HG03025 (cell line): Measurements from ENCODE around the gene B3GALT2.

Experiments
- ATAC-seq: cut with Tn5 transposase; IDR thresholded peaks from one replicate; pipeline ENCODE4 v1.9.1; 2021; ENCODE audit warnings: mild to moderate bottlenecking, moderate library complexity; ENCODE audit not compliant: unreplicated experiment, low FRiP score

Gene B3GALT2

DNA sequence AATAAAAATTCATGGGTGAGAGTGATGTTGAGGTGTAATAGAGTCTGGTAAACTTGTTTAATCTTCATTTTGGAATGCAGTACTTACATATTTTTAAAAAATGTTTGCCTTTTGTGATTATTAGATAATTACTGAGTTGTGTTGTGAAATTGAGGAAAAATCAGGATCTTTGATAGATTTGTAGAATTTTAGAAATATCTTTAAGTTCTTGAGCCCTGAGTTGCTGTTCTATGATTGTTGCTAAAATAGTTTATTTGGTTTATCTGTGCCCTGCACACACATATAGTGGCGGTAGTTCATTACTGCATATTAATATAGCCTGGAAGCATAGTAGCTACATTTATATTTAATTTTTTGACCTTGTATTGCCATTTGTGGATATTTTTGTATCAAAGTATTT lies 1.6 kb downstream of the B3GALT2 start:
- no peak for ATAC-seq

DNA sequence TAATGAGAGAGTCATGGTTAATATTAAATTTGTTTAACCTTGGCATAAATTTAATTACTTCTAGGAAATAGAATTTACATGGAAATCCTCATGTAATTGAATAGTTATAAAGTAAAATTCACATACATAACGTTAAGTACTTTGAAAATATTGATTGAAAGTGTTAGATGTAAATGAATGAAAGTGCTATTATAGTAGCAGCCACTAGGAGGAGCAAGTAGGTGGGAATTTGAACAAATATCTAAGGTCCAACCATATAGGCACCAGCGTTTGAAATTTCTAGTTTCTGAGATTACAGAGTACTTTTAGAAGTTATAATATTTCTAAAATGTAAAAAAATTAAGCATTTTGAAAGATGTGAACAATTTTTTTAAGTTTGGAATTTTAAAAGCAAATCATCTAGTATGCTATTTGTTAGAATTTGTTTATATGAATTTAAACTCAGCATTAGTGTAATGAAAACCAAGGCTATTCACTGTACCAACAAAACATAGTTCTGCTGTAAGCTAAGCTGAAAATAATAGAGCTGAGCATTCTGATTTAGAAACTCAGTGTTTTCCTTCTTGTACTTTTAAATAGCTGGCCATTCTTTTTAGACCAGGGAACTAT lies 3.3 kb downstream of the B3GALT2 start:
- no peak for ATAC-seq

- ATAC-seq: no peak
These were observed 4.4 kb downstream of the B3GALT2 start for GRCh38 chr1:193181985-193182384.

GRCh38 chr1:193181536-193181935 lies 4.9 kb downstream of the B3GALT2 start:
- ATAC-seq: no peak

DNA sequence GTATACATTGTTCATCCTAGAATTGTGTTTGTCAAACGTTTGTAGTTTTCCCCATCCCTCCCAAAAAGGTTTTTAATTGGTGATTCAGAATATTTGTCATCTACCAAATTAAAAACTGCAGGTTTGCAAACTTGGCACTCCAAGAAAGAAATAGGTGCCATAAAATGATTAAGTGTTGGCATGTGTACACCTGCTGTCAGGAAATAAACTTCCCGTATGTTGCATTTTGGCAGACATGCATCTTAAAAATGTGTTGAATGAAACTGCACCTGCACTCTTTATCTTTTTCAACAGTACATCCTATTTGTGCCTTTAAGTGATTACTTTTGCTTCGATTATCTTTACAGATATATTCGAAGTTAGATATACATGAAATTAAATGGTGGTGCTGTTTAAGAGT lies 7.3 kb downstream of the B3GALT2 start:
- ATAC-seq: no peak

DNA sequence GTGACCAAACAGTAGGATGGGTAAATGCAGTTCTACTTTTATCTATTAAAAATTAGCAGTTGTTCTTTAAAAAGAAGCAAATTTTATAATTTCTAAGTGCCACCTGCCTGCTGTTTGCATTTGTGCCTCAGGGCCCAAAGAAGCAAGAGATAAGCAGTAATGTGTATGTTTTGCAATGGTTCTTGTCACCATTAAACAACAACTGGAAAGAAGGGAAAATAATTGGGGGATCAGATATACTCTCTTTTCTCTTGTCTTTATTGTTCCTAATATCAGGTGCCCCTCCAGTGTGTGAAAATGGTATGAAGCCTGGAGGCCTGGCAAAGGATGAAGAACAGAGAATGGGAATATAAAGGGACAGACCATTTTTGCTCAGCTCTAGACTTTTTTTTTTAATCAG lies 9.6 kb downstream of the B3GALT2 start:
- ATAC-seq: no peak

DNA sequence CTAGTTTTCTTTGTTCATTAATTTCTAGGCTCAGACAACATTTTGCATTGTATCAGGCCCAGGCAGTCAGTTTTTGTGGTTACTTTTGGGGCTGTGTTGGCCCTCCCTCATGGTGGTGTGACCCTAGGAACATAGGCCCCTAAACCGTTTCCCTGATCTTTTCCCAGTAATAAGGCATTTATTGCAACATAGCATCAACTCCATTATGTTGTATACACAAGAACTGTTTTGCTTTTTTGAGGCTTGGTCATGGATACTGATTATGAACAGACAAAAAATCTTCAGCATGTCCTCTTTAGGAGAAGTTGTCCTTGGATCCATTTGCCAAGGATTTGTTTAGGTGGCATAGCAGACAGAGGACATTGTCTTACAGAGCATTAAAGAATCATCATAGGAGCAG lies 10.3 kb downstream of the B3GALT2 start:
- no peak for ATAC-seq

- no peak for ATAC-seq
These were observed 29.1 kb downstream of the B3GALT2 start for GRCh38 chr1:193157360-193157759.

- no peak for ATAC-seq
These were observed 29.6 kb downstream of the B3GALT2 start for GRCh38 chr1:193156822-193157142.

DNA sequence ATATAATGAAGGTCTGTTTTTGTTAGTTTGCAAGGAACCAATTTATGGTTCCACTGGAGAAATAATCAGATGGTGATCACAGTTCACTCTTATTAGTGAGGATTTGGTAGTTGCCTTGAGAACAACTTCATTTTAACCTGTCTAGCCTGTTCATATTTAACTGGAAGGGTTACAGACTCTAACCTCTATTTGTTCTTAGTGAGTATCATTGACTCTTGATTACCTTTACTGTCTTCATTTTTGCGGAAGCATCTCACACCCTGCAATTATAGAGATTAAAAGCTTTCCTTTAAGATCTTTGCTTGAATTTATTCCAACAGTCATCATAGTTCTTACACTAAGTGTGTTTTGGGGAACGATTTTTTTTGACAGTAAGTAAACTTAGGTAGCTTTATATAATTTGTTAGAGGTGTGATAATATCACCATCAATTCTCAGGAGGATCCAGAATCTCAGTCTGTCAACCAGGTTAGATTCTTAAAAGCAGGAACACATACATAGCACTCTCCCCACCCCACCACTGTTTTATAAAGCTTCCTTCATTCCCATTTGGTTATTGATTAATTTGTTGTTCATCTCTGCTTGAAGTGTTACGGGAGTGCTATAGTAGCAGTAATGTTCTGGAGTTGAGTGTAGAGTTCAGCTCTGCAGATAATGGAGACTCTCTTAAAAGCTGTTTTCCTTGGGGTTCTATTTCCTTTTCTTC lies 30.1 kb downstream of the B3GALT2 start:
- ATAC-seq: no peak

DNA sequence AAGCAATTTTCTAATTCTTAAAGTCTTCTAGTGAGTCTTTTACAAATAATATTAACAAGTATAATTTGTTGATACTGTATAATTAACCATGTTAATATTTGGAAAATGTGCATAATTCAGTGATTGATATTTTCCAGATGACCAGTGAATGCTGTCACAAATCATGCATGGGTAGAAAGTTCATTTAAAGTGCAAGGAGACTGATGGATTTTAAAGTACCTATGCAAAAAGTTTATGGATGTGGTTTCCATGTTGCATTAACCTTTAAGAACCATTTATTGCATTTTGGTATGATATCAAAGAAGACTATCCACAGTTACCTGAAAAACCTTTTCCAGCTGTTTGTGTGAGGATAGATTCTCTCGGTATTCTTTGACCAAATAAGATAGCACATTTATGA lies 41.4 kb downstream of the B3GALT2 start:
- no peak for ATAC-seq

DNA sequence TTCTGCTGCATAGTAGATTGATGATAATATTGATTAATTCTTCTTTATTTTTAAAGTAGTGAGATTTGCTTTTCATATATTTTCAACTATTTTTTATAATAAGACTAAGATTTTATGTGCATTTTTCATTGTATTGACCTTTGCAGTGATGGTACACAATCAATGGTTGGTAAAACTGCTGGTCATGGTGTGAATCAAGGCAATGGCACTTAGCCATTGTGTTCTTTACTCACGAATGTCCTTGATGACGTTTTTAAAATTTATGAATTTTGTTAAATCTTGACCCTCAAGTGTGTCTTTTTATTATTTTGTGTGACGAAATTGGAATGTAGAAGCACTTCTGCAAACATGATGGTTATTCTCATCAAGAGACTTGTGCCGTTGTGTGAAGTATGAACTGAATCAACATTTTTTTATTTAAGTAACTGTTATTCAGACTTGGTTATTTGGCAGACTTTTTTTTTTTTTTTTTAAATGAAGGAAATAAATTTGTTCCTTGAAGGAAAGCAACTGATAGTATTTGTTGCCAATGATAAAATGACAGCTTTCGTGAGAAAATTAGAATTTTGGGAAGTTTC lies 42.0 kb downstream of the B3GALT2 start:
- ATAC-seq: no peak

DNA sequence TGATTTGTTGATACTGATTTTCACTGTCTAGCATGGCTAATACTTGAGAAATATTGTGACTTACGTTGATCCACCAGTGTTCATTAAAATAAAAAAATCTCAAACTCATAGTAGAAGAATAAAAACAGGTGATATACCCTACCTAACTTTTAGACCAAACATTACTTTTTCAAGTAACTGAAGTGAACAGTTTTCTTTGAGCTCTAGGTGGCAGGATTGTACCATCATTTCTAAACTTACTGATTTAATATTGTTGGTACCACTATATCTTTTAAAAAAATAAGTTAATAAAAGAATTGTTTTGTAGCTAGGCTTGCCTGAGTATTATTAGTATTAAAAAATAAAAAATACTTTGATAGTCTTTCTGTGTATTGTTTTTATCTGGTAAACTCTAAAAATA lies 43.1 kb downstream of the B3GALT2 start:
- ATAC-seq: no peak

DNA sequence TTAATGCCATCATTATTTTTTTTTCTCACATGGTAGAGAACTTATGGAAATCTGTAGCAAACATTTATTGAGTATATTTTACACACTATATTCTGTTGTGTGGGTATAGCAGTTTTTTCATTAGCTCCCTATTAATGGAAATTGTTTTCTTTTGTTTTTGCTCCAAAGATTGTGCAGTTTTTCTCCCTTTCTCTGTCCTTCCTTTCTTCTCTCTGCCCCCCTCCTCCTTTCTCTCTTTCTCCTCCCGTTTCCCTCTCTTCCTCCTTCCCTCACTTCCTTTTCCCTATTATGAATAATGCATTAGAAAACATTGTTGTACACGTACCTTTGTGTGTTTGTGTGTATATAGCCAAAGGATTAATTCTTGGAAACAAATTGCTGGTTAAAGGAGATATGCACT lies 44.0 kb downstream of the B3GALT2 start:
- ATAC-seq: no peak

DNA sequence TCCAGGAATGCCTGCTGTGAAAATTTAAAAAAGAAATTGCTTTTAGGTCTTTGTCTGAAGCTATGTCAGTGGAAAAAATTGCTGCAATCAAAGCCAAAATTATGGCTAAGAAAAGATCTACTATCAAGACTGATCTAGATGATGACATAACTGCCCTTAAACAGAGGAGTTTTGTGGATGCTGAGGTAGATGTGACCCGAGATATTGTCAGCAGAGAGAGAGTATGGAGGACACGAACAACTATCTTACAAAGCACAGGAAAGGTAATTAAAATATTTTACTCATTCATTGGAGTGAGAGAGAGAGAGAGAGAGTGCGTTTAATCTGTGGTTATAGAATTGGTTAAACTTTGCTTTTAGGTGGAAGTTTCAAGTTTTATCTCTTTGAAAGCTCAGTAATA lies 44.6 kb downstream of the B3GALT2 start:
- ATAC-seq: no peak

DNA sequence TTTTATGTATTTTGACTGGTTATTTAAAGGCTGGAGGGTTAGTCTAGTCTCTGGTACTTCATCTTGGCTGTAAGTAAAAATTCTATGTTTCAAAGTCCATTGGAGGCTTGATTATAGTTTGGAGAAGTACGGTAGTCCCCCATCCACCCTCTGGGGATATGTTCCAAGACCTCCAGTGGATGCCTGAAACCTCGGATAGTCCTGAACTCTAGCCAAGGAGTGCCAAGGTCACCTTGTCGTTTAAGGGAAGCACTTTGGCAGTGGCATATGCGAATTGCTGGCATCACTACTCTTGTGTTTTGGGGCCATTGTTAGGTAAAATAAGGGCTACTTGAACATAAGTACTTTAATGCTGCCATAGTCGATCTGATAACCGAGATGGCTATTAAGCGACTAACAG lies 46.2 kb downstream of the B3GALT2 start:
- ATAC-seq: no peak

GRCh38 chr1:193131266-193131860 lies 55.0 kb downstream of the B3GALT2 start:
- peak; percentile 64 for ATAC-seq
